DOHH2 (cell line): ENCODE results near the gene ZMAT3.

ENCODE experiments used
- CTCF ChIP-seq: fragments of 200-600 bp; sonication (generic); IDR thresholded peaks from one replicate; pipeline ENCODE4 v1.5.1; 2014; ENCODE audit warnings: antibody characterized with exemption, mild to moderate bottlenecking, low read depth, low read length; ENCODE audit not compliant: poor library complexity, severe bottlenecking
- EZH2phosphoT487 ChIP-seq: fragments of 200-600 bp; sonication (generic); IDR thresholded peaks from 2 replicates; pipeline ENCODE4 v1.6.1; 2017; ENCODE audit warnings: borderline replicate concordance, mild to moderate bottlenecking, antibody characterized with exemption, low read length, moderate library complexity, mixed read lengths

GRCh38 chr3:179026636-179027035 is 45.0 kb downstream of the ZMAT3 start:
- TF ChIP-seq CTCF (no peak), EZH2phosphoT487 (no peak)
